Measurements from ENCODE around the gene INPP5A. TPM values are rescaled to one million over a fixed set of nuclear protein-coding genes. Genes with fewer than 3 reads are reported as not detected.

INPP5A gene
- total RNA-seq, 2 donors from 2014 or later, result 20.7 to 26.7 TPM

GRCh38 chr10:132750936-132751335 lies 213.3 kb downstream of the INPP5A start:
- no peak overlapping the region for H3K4me3 Mint-ChIP-seq
- H3K9me3 Mint-ChIP-seq, result peaks cover 9% of the 10 kb centered on the region
- peaks cover 30% of the 10 kb centered on the region for H3K36me3 Mint-ChIP-seq (ENCODE audit: low read depth)
- no peak for TF ChIP-seq CTCF (conservative IDR thresholded peaks at IDR 0.05)
- peaks cover 2% of the 10 kb centered on the region for H3K9me3 ChIP-seq (ENCODE audit: control insufficient read depth, low read length)
- H3K27me3 Mint-ChIP-seq (ENCODE audit: insufficient read depth), result no peaks in the 10 kb centered on the region
- no peak overlapping the region for H3K27ac Mint-ChIP-seq
- no peaks in the 10 kb centered on the region for H3K27me3 ChIP-seq (ENCODE audit: control insufficient read depth, insufficient read depth, low read length, poor library complexity, severe bottlenecking)
- DNase-seq, result no peak
- no peak overlapping the region for H3K4me3 ChIP-seq (ENCODE audit: low read length)
- no peak overlapping the region for H3K27ac ChIP-seq (ENCODE audit: low read depth, low read length)
- peaks cover 12% of the 10 kb centered on the region for H3K4me1 Mint-ChIP-seq
- 95 to 97% methylated on average over 11 to 14 of the region's 14 CpGs for WGBS, 2 experiments (ENCODE audit: insufficient coverage in 1 of 2, insufficient read length in 1 of 2)
- H3K9ac ChIP-seq (ENCODE audit: extremely low read depth, low read length, poor library complexity, severe bottlenecking), result no peak overlapping the region
- no peaks in the 10 kb centered on the region for H3K36me3 ChIP-seq (ENCODE audit: control insufficient read depth, insufficient read depth, low read length)
- H3K4me1 ChIP-seq (ENCODE audit: control insufficient read depth, insufficient read depth, low read length), result peaks cover 10% of the 10 kb centered on the region

GRCh38 chr10:132752378-132752777 lies 214.8 kb downstream of the INPP5A start:
- Mint-ChIP-seq H3K4me1 (no peaks in the 10 kb centered on the region), H3K27me3 (ENCODE audit: insufficient read depth) (no peaks in the 10 kb centered on the region), H3K9me3 (peaks cover 21% of the 10 kb centered on the region), H3K36me3 (ENCODE audit: low read depth) (peaks cover 43% of the 10 kb centered on the region), H3K27ac (no peak overlapping the region), H3K4me3 (no peak overlapping the region)
- Histone ChIP-seq H3K4me1 (ENCODE audit: control insufficient read depth, insufficient read depth, low read length) (no peaks in the 10 kb centered on the region), H3K4me3 (ENCODE audit: low read length) (no peak overlapping the region), H3K27me3 (ENCODE audit: control insufficient read depth, insufficient read depth, low read length, poor library complexity, severe bottlenecking) (no peaks in the 10 kb centered on the region), H3K9ac (ENCODE audit: extremely low read depth, low read length, poor library complexity, severe bottlenecking) (no peak overlapping the region), H3K9me3 (ENCODE audit: control insufficient read depth, low read length) (peaks cover 8% of the 10 kb centered on the region), H3K27ac (ENCODE audit: low read depth, low read length) (no peak overlapping the region), H3K36me3 (ENCODE audit: control insufficient read depth, insufficient read depth, low read length) (no peaks in the 10 kb centered on the region)
- WGBS, 2 experiments (ENCODE audit: insufficient coverage in 1 of 2, insufficient read length in 1 of 2), result 97% methylated on average over 10 to 19 of the region's 20 CpGs
- no peak for DNase-seq
- no peak for TF ChIP-seq CTCF (conservative IDR thresholded peaks at IDR 0.05)

- Histone ChIP-seq H3K4me3 (ENCODE audit: low read length) (no peak overlapping the region), H3K9ac (ENCODE audit: extremely low read depth, low read length, poor library complexity, severe bottlenecking) (no peak overlapping the region), H3K27ac (ENCODE audit: low read depth, low read length) (no peak overlapping the region), H3K4me1 (ENCODE audit: control insufficient read depth, insufficient read depth, low read length) (no peaks in the 10 kb centered on the region), H3K36me3 (ENCODE audit: control insufficient read depth, insufficient read depth, low read length) (no peaks in the 10 kb centered on the region), H3K9me3 (ENCODE audit: control insufficient read depth, low read length) (peaks cover 8% of the 10 kb centered on the region), H3K27me3 (ENCODE audit: control insufficient read depth, insufficient read depth, low read length, poor library complexity, severe bottlenecking) (no peaks in the 10 kb centered on the region)
- H3K36me3 Mint-ChIP-seq (ENCODE audit: low read depth), result peaks cover 44% of the 10 kb centered on the region
- H3K27me3 Mint-ChIP-seq (ENCODE audit: insufficient read depth), result no peaks in the 10 kb centered on the region
- 89 to 95% methylated on average over 22 to 28 of the region's 28 CpGs for WGBS, 2 experiments (ENCODE audit: insufficient coverage in 1 of 2, insufficient read length in 1 of 2)
- H3K9me3 Mint-ChIP-seq, result peaks cover 22% of the 10 kb centered on the region
- DNase-seq, result no peak
- H3K4me3 Mint-ChIP-seq, result no peak overlapping the region
- no peaks in the 10 kb centered on the region for H3K4me1 Mint-ChIP-seq
- no peak overlapping the region for H3K27ac Mint-ChIP-seq
- no peak for TF ChIP-seq CTCF (conservative IDR thresholded peaks at IDR 0.05)
Observed at GRCh38 chr10:132752961-132753360, 215.4 kb downstream of the INPP5A start.
